ENCODE data around the gene MBD4.

The MBD4 gene

GRCh38 chr3:129470861-129471260, 31.1 kb upstream of the MBD4 start:
- no peak overlapping the region for H3K18ac ChIP-seq (ENCODE audit: low read length)
- no peak overlapping the region for H3K27ac ChIP-seq (replicated peaks; ENCODE audit: low read length)
- H3K9ac ChIP-seq (ENCODE audit: low read depth, low read length, poor library complexity) = no peak overlapping the region
- H4K8ac ChIP-seq (ENCODE audit: low read depth, low read length) = no peak overlapping the region
- peaks cover 7 to 64% of the 10 kb centered on the region in 2 donors for H3K36me3 ChIP-seq (replicated peaks in 1 of 2; ENCODE audit: control insufficient read depth in 2 of 2, insufficient read depth in 2 of 2, low read length in 2 of 2)
- no peaks in the 10 kb centered on the region for H3K79me1 ChIP-seq (ENCODE audit: low read depth, low read length)
- no peak overlapping the region for H2BK12ac ChIP-seq (ENCODE audit: low read length)
- no peak overlapping the region for H3K4ac ChIP-seq (ENCODE audit: low read length)
- H3K9me3 ChIP-seq (replicated peaks in 1 of 2; ENCODE audit: control insufficient read depth in 2 of 2, insufficient read depth in 1 of 2, low read depth in 1 of 2, low read length in 2 of 2) = no peaks in the 10 kb centered on the region
- no peak overlapping the region for H2BK5ac ChIP-seq (ENCODE audit: low read length)
- H2AFZ ChIP-seq (ENCODE audit: low read length) = no peak overlapping the region
- H3K14ac ChIP-seq (ENCODE audit: low read length) = no peak overlapping the region
- H3K4me3 ChIP-seq (ENCODE audit: low read length in 2 of 2) = no peak overlapping the region
- no peak overlapping the region for H2BK120ac ChIP-seq (ENCODE audit: low read depth, low read length)
- H3K4me1 ChIP-seq (ENCODE audit: control insufficient read depth in 2 of 2, insufficient read depth in 1 of 2, low read depth in 1 of 2, low read length in 2 of 2) = peaks cover 5% of the 10 kb centered on the region in 2 donors
- H2AK5ac ChIP-seq (ENCODE audit: low read depth, low read length) = no peak overlapping the region
- WGBS, 2 donors (ENCODE audit: extremely low coverage in 2 of 2, insufficient read length in 2 of 2, insufficient replicate concordance in 1 of 2) = no CpG with 5 or more reads among the region's 2 CpGs
- H3K4me2 ChIP-seq (ENCODE audit: insufficient read depth, low read length, poor library complexity, severe bottlenecking) = no peak overlapping the region
- no peak overlapping the region for H4K91ac ChIP-seq (ENCODE audit: low read depth, low read length, poor library complexity)
- DNase-seq (ENCODE audit: low spot score) = no peak
- no peak overlapping the region for H2BK15ac ChIP-seq (ENCODE audit: low read length)
- H3K27me3 ChIP-seq (ENCODE audit: control insufficient read depth in 3 of 3, insufficient read depth in 3 of 3, low read depth in 1 of 3, low read length in 3 of 3) = no peaks in the 10 kb centered on the region
- H3K23ac ChIP-seq (ENCODE audit: low read depth, low read length, poor library complexity) = no peak overlapping the region

DNA sequence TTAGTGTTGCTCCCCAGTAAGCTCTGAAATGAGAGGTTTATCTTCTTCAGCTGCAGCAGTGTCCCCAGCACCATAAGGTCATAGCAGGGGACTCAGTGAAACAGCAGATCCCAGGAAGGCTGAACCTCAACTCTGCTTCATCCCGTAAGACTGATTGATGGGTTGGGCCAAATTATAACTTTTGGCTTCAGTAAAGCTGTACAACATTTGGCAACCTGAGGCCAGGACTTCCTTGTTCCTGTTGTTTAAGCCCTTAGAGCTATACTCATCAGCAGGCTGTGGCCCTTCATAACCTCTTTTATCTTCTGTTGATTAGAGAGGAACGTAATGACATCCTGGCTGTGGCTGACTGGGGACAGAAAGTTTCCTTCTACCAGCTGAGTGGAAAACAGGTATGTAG, 29.3 kb upstream of the MBD4 start:
- Histone ChIP-seq H3K4ac (ENCODE audit: low read length) (no peak overlapping the region), H3K9me3 (replicated peaks in 1 of 2; ENCODE audit: control insufficient read depth in 2 of 2, insufficient read depth in 1 of 2, low read depth in 1 of 2, low read length in 2 of 2) (no peaks in the 10 kb centered on the region), H3K4me2 (ENCODE audit: insufficient read depth, low read length, poor library complexity, severe bottlenecking) (no peak overlapping the region), H2BK15ac (ENCODE audit: low read length) (no peak overlapping the region), H4K8ac (ENCODE audit: low read depth, low read length) (no peak overlapping the region), H2BK5ac (ENCODE audit: low read length) (no peak overlapping the region), H2AFZ (ENCODE audit: low read length) (no peak overlapping the region), H3K23ac (ENCODE audit: low read depth, low read length, poor library complexity) (no peak overlapping the region), H2BK120ac (ENCODE audit: low read depth, low read length) (no peak overlapping the region), H3K14ac (ENCODE audit: low read length) (no peak overlapping the region), H3K4me1 (ENCODE audit: control insufficient read depth in 2 of 2, insufficient read depth in 1 of 2, low read depth in 1 of 2, low read length in 2 of 2) (peaks cover 5% of the 10 kb centered on the region in 2 donors), H3K27ac (replicated peaks; ENCODE audit: low read length) (no peak overlapping the region), H3K36me3 (replicated peaks in 1 of 2; ENCODE audit: control insufficient read depth in 2 of 2, insufficient read depth in 2 of 2, low read length in 2 of 2) (peaks cover 9 to 64% of the 10 kb centered on the region in 2 donors), H3K79me1 (ENCODE audit: low read depth, low read length) (no peaks in the 10 kb centered on the region), H4K91ac (ENCODE audit: low read depth, low read length, poor library complexity) (no peak overlapping the region), H3K4me3 (ENCODE audit: low read length in 2 of 2) (no peak overlapping the region), H3K27me3 (ENCODE audit: control insufficient read depth in 3 of 3, insufficient read depth in 3 of 3, low read depth in 1 of 3, low read length in 3 of 3) (no peaks in the 10 kb centered on the region), H3K9ac (ENCODE audit: low read depth, low read length, poor library complexity) (no peak overlapping the region), H3K18ac (ENCODE audit: low read length) (no peak overlapping the region), H2AK5ac (ENCODE audit: low read depth, low read length) (no peak overlapping the region), H2BK12ac (ENCODE audit: low read length) (no peak overlapping the region)
- no CpG with 5 or more reads among the region's 2 CpGs for WGBS, 2 donors (ENCODE audit: extremely low coverage in 2 of 2, insufficient read length in 2 of 2, insufficient replicate concordance in 1 of 2)
- no peak for DNase-seq (ENCODE audit: low spot score)

DNA sequence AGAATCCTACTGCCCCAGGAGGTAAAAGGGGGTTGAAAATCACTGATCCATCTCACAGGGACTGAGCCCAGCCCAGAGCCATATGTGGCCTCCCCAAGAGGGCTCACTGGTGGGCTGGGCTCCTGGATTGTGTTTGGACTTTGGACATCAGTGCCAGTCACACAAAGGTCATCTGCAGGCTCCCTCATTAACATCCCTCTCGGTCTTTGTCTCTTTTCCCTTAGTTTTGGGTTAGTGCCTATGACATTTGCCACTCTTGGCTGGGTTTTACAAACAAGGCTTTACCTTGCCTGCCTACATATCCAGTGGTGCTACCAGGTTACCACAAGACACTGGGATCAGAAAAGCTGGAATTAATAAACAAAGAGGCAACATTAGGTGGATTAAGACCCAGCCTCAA, 28.2 kb upstream of the MBD4 start:
- Histone ChIP-seq H2BK120ac (ENCODE audit: low read depth, low read length) (no peak overlapping the region), H3K4me2 (ENCODE audit: insufficient read depth, low read length, poor library complexity, severe bottlenecking) (no peak overlapping the region), H3K4ac (ENCODE audit: low read length) (no peak overlapping the region), H3K27me3 (ENCODE audit: control insufficient read depth in 3 of 3, insufficient read depth in 3 of 3, low read depth in 1 of 3, low read length in 3 of 3) (no peaks in the 10 kb centered on the region), H3K23ac (ENCODE audit: low read depth, low read length, poor library complexity) (no peak overlapping the region), H3K9ac (ENCODE audit: low read depth, low read length, poor library complexity) (no peak overlapping the region), H3K14ac (ENCODE audit: low read length) (no peak overlapping the region), H3K18ac (ENCODE audit: low read length) (no peak overlapping the region), H2AFZ (ENCODE audit: low read length) (no peak overlapping the region), H2BK12ac (ENCODE audit: low read length) (no peak overlapping the region), H3K4me3 (ENCODE audit: low read length in 2 of 2) (no peak overlapping the region), H2BK15ac (ENCODE audit: low read length) (no peak overlapping the region), H3K27ac (replicated peaks; ENCODE audit: low read length) (no peak overlapping the region), H4K91ac (ENCODE audit: low read depth, low read length, poor library complexity) (no peak overlapping the region), H2AK5ac (ENCODE audit: low read depth, low read length) (no peak overlapping the region), H3K4me1 (ENCODE audit: control insufficient read depth in 2 of 2, insufficient read depth in 1 of 2, low read depth in 1 of 2, low read length in 2 of 2) (peaks cover 5 to 7% of the 10 kb centered on the region in 2 donors), H3K79me1 (ENCODE audit: low read depth, low read length) (no peaks in the 10 kb centered on the region), H3K9me3 (replicated peaks in 1 of 2; ENCODE audit: control insufficient read depth in 2 of 2, insufficient read depth in 1 of 2, low read depth in 1 of 2, low read length in 2 of 2) (no peaks in the 10 kb centered on the region), H2BK5ac (ENCODE audit: low read length) (no peak overlapping the region), H4K8ac (ENCODE audit: low read depth, low read length) (no peak overlapping the region), H3K36me3 (replicated peaks in 1 of 2; ENCODE audit: control insufficient read depth in 2 of 2, insufficient read depth in 2 of 2, low read length in 2 of 2) (peaks cover 14 to 65% of the 10 kb centered on the region in 2 donors)
- no CpG with 5 or more reads among the region's 1 CpG for WGBS, 2 donors (ENCODE audit: extremely low coverage in 2 of 2, insufficient read length in 2 of 2, insufficient replicate concordance in 1 of 2)
- no peak for DNase-seq (ENCODE audit: low spot score)

DNA sequence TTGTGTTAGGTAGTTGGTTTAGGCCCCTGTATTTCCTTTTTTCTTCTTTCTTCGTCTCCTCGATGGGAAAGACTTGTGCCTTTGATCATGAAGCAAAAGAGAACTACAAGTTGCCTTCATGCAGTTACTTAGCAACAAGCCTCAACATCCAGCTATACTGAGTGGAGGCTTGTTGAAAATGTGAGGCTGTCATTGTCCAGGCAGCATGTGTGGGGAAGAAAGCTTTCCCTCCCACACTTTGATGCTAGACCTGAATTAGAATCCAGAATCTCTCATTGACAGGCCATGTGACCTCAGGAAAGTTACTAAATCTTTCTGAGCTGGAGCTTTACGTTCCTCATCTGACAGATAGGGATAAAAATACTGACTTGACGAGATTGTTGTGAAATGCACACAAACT, 24.0 kb upstream of the MBD4 start:
- H3K4me1 ChIP-seq (ENCODE audit: control insufficient read depth in 2 of 2, insufficient read depth in 1 of 2, low read depth in 1 of 2, low read length in 2 of 2) = peaks cover 2 to 5% of the 10 kb centered on the region in 2 donors
- H3K27me3 ChIP-seq (ENCODE audit: control insufficient read depth in 3 of 3, insufficient read depth in 3 of 3, low read depth in 1 of 3, low read length in 3 of 3) = no peaks in the 10 kb centered on the region
- no peaks in the 10 kb centered on the region for H3K9me3 ChIP-seq (replicated peaks in 1 of 2; ENCODE audit: control insufficient read depth in 2 of 2, insufficient read depth in 1 of 2, low read depth in 1 of 2, low read length in 2 of 2)
- H4K8ac ChIP-seq (ENCODE audit: low read depth, low read length) = no peak overlapping the region
- no peak overlapping the region for H2AK5ac ChIP-seq (ENCODE audit: low read depth, low read length)
- no peaks in the 10 kb centered on the region for H3K79me1 ChIP-seq (ENCODE audit: low read depth, low read length)
- no peak overlapping the region for H2BK120ac ChIP-seq (ENCODE audit: low read depth, low read length)
- H3K9ac ChIP-seq (ENCODE audit: low read depth, low read length, poor library complexity) = no peak overlapping the region
- H2BK12ac ChIP-seq (ENCODE audit: low read length) = no peak overlapping the region
- H3K4me3 ChIP-seq (ENCODE audit: low read length in 2 of 2) = no peak overlapping the region
- no peak overlapping the region for H3K4ac ChIP-seq (ENCODE audit: low read length)
- no peak overlapping the region for H4K91ac ChIP-seq (ENCODE audit: low read depth, low read length, poor library complexity)
- no peak overlapping the region for H3K27ac ChIP-seq (replicated peaks; ENCODE audit: low read length)
- no peak overlapping the region for H3K18ac ChIP-seq (ENCODE audit: low read length)
- no peak for DNase-seq (ENCODE audit: low spot score)
- H2BK5ac ChIP-seq (ENCODE audit: low read length) = no peak overlapping the region
- H2BK15ac ChIP-seq (ENCODE audit: low read length) = no peak overlapping the region
- H2AFZ ChIP-seq (ENCODE audit: low read length) = no peak overlapping the region
- no CpG with 5 or more reads among the region's 4 CpGs for WGBS, 2 donors (ENCODE audit: extremely low coverage in 2 of 2, insufficient read length in 2 of 2, insufficient replicate concordance in 1 of 2)
- no peak overlapping the region for H3K23ac ChIP-seq (ENCODE audit: low read depth, low read length, poor library complexity)
- H3K36me3 ChIP-seq (replicated peaks in 1 of 2; ENCODE audit: control insufficient read depth in 2 of 2, insufficient read depth in 2 of 2, low read length in 2 of 2) = peaks cover 12 to 53% of the 10 kb centered on the region in 2 donors
- no peak overlapping the region for H3K4me2 ChIP-seq (ENCODE audit: insufficient read depth, low read length, poor library complexity, severe bottlenecking)
- no peak overlapping the region for H3K14ac ChIP-seq (ENCODE audit: low read length)
